H1 (cell line): ENCODE results near the gene GPR161. TPM values are rescaled to one million over a fixed set of nuclear protein-coding genes. Genes with fewer than 3 reads are reported as not detected.

Experiments used
- CTCF ChIA-PET: fragments of 300-600 bp; sonication (Branson Sonifier 250); formaldehyde crosslinking; loops from one replicate; lab custom pipeline; 2021; ENCODE audit not compliant: partially characterized antibody; lab: Charles Lee
- POLR2A ChIA-PET: fragments of 300-600 bp; sonication (Branson Sonifier 250); formaldehyde crosslinking; loops from one replicate; lab custom pipeline; 2021; ENCODE audit warnings: inconsistent platforms; ENCODE audit not compliant: partially characterized antibody; lab: Charles Lee
- DNase-seq, 2 experiments: peaks; one replicate each; pipeline versions ENCODE4 v3.0.0 to v3.0.0-alpha.2; 2010 to 2022; ENCODE audit warnings: low spot score in 2 of 2, low read depth in 1 of 2, mixed read lengths in 1 of 2
- FAIRE-seq: peaks from 2 replicates; lab custom pipeline; 2011; peaks lifted over from hg19 to GRCh38; lab: Jason Lieb, UNC
- H2AFZ ChIP-seq: 2 replicates; pipeline ENCODE4 v1.8.1; 2012; ENCODE audit warnings: low read length, inconsistent platforms
- H2AK5ac ChIP-seq: 2 replicates; pipeline ENCODE4 v1.6.1; 2013; ENCODE audit warnings: low read depth, low read length
- H2BK120ac ChIP-seq: replicated peaks from 2 replicates; pipeline ENCODE3; 2013; ENCODE audit warnings: low read depth, low read length, inconsistent platforms
- H2BK12ac ChIP-seq: 2 replicates; pipeline ENCODE4 v1.6.1; 2013; ENCODE audit warnings: low read depth, low read length
- H2BK15ac ChIP-seq: 2 replicates; pipeline ENCODE4 v1.6.1; 2013; ENCODE audit warnings: low read length
- H2BK20ac ChIP-seq: 2 replicates; pipeline ENCODE4 v1.6.1; 2013; ENCODE audit warnings: low read length
- H2BK5ac ChIP-seq: 2 replicates; pipeline ENCODE4 v1.6.1; 2013; ENCODE audit warnings: low read depth, low read length
- H3K14ac ChIP-seq: 2 replicates; pipeline ENCODE4 v1.6.1; 2013; ENCODE audit warnings: inconsistent platforms; ENCODE audit not compliant: insufficient read length
- H3K18ac ChIP-seq: 2 replicates; pipeline ENCODE4 v1.6.1; 2013; ENCODE audit warnings: low read length; ENCODE audit errors: extremely low read depth
- H3K23ac ChIP-seq: 2 replicates; pipeline ENCODE4 v1.6.1; 2013; ENCODE audit warnings: inconsistent platforms; ENCODE audit not compliant: insufficient read length
- H3K23me2 ChIP-seq: 2 replicates; pipeline ENCODE4 v1.6.1; 2013; ENCODE audit warnings: low read depth, low read length
- H3K27ac ChIP-seq: 2 replicates; pipeline ENCODE4 v1.6.1; 2011; ENCODE audit warnings: low read depth, low read length, inconsistent platforms
- H3K27me3 ChIP-seq, 4 experiments: replicated peaks in 1 of 4; 1 replicate in 1 of 4; 2 replicates in 3 of 4; pipeline versions ENCODE4 v1.6.1 to v1.8.1; 2011 to 2013; ENCODE audit warnings: low read length in 3 of 4, mild to moderate bottlenecking in 3 of 4, inconsistent platforms in 2 of 4, mixed read lengths in 2 of 4, moderate library complexity in 1 of 4; ENCODE audit not compliant: control insufficient read depth in 3 of 4, insufficient read depth in 3 of 4; ENCODE audit errors: extremely low read depth in 1 of 4
- H3K36me3 ChIP-seq, 4 experiments: 2 replicates each; pipeline versions ENCODE4 v1.6.1 to v1.8.1; 2011 to 2013; ENCODE audit warnings: mild to moderate bottlenecking in 4 of 4, low read length in 3 of 4, moderate library complexity in 2 of 4, control low read depth in 1 of 4, inconsistent platforms in 1 of 4; ENCODE audit not compliant: insufficient read depth in 4 of 4, control insufficient read depth in 2 of 4
- H3K4ac ChIP-seq: replicated peaks from 2 replicates; pipeline ENCODE3; 2013; ENCODE audit warnings: low read length, low read depth, mixed read lengths, inconsistent platforms; ENCODE audit not compliant: insufficient read length
- H3K4me1 ChIP-seq, 4 experiments: replicated peaks in 1 of 4; 1 replicate in 1 of 4; 2 replicates in 3 of 4; pipeline versions ENCODE4 v1.6.1 to v1.8.1; 2011 to 2013; ENCODE audit warnings: low read length in 3 of 4, inconsistent platforms in 2 of 4, mixed read lengths in 1 of 4; ENCODE audit not compliant: insufficient read depth in 4 of 4, control insufficient read depth in 3 of 4
- H3K4me2 ChIP-seq, 2 experiments: 2 replicates each; pipeline versions ENCODE4 v1.6.1 to v1.8.1; 2011 to 2013; ENCODE audit warnings: low read depth in 2 of 2, low read length in 2 of 2, control low read depth in 1 of 2, inconsistent platforms in 1 of 2, mild to moderate bottlenecking in 1 of 2; ENCODE audit not compliant: insufficient read depth in 1 of 2
- H3K4me3 ChIP-seq, 4 experiments: fragments of 200-600, 300-600 bp in 1 of 4; sonication (generic), shearing (Covaris generic), sonication (Bioruptor Twin) in 1 of 4; 2 replicates each; pipeline versions ENCODE4 v1.5.1 to v1.8.1; 2011 to 2016; ENCODE audit warnings: low read length in 4 of 4, low read depth in 3 of 4, control low read depth in 2 of 4, inconsistent platforms in 2 of 4, mild to moderate bottlenecking in 2 of 4, mixed read lengths in 1 of 4, moderate library complexity in 1 of 4; ENCODE audit not compliant: insufficient read depth in 2 of 4; ENCODE audit errors: extremely low read depth in 1 of 4
- H3K56ac ChIP-seq: replicated peaks from 2 replicates; pipeline ENCODE3; 2013; ENCODE audit warnings: low read depth, mild to moderate bottlenecking, mixed read lengths, low read length, inconsistent platforms; ENCODE audit not compliant: insufficient read length
- H3K79me1 ChIP-seq: 2 replicates; pipeline ENCODE4 v1.6.1; 2013; ENCODE audit warnings: low read depth, low read length, control low read depth
- H3K79me2 ChIP-seq, 2 experiments: 2 replicates each; pipeline versions ENCODE4 v1.6.1 to v1.8.1; 2012 to 2013; ENCODE audit warnings: low read length in 2 of 2, mild to moderate bottlenecking in 2 of 2, inconsistent platforms in 1 of 2; ENCODE audit not compliant: insufficient read depth in 2 of 2, control insufficient read depth in 1 of 2
- H3K9ac ChIP-seq, 4 experiments: replicated peaks in 1 of 4; 1 replicate in 1 of 4; 2 replicates in 3 of 4; pipeline versions ENCODE4 v1.6.1 to v1.8.1; 2011 to 2013; ENCODE audit warnings: low read depth in 3 of 4, low read length in 3 of 4, control low read depth in 2 of 4, mild to moderate bottlenecking in 2 of 4, moderate library complexity in 2 of 4, inconsistent platforms in 1 of 4; ENCODE audit errors: extremely low read depth in 1 of 4
- H3K9me3 ChIP-seq, 2 experiments: 2 replicates each; pipeline versions ENCODE4 v1.6.1 to v1.8.1; 2012 to 2013; ENCODE audit warnings: mild to moderate bottlenecking in 2 of 2, moderate library complexity in 2 of 2, control low read depth in 1 of 2, inconsistent platforms in 1 of 2, low read depth in 1 of 2, low read length in 1 of 2, mixed read lengths in 1 of 2; ENCODE audit not compliant: insufficient read depth in 2 of 2
- H4K20me1 ChIP-seq, 2 experiments: replicated peaks in 1 of 2; 2 replicates each; pipeline versions ENCODE3 to v1.8.1; 2011 to 2013; ENCODE audit warnings: inconsistent platforms in 2 of 2, low read length in 2 of 2, mild to moderate bottlenecking in 1 of 2; ENCODE audit not compliant: insufficient read depth in 2 of 2, control insufficient read depth in 1 of 2
- H4K5ac ChIP-seq: 2 replicates; pipeline ENCODE4 v1.6.1; 2013; ENCODE audit warnings: low read length, low read depth, mixed read lengths, inconsistent platforms; ENCODE audit not compliant: insufficient read length
- H4K8ac ChIP-seq: 2 replicates; pipeline ENCODE4 v1.8.0; 2013; ENCODE audit warnings: mild to moderate bottlenecking, moderate library complexity, low read length, inconsistent platforms; ENCODE audit not compliant: insufficient read depth; ENCODE audit errors: extremely low read depth
- H4K91ac ChIP-seq: replicated peaks from 2 replicates; pipeline ENCODE3; 2013; ENCODE audit warnings: low read length, mixed read lengths, inconsistent platforms; ENCODE audit not compliant: insufficient read length
- CHD1 ChIP-seq: IDR thresholded peaks from 2 replicates; pipeline ENCODE4 v1.6.1; 2012; ENCODE audit warnings: low read depth, low read length, improper control_type of control experiment
- HDAC2 ChIP-seq, 2 experiments: fragments of 300-600 bp in 1 of 2; sonication (generic) in 1 of 2; IDR thresholded peaks; 2 replicates each; pipeline ENCODE4 v1.6.1; 2011 to 2012; ENCODE audit warnings: low read depth in 2 of 2, low read length in 2 of 2, mild to moderate bottlenecking in 2 of 2, moderate library complexity in 2 of 2, borderline replicate concordance in 1 of 2, inconsistent platforms in 1 of 2
- JUND ChIP-seq: IDR thresholded peaks from 2 replicates; pipeline ENCODE4 v1.6.1; 2011; ENCODE audit warnings: mild to moderate bottlenecking, improper control_type of control experiment, low read length
- KDM1A ChIP-seq: fragments of 200-600, 300-600 bp; sonication (generic); IDR thresholded peaks from 2 replicates; pipeline ENCODE4 v1.7.1; 2016; ENCODE audit warnings: mild to moderate bottlenecking, low read length, borderline replicate concordance
- KDM5A ChIP-seq: fragments of 200-600 bp; IDR thresholded peaks from 2 replicates; pipeline ENCODE4 v1.7.1; 2012; ENCODE audit warnings: mild to moderate bottlenecking, low read length, inconsistent platforms, mixed read lengths
- POU5F1 ChIP-seq: IDR thresholded peaks from 2 replicates; pipeline ENCODE4 v1.6.1; 2011; ENCODE audit warnings: low read depth, mild to moderate bottlenecking, low read length, moderate library complexity
- SRF ChIP-seq: IDR thresholded peaks from 2 replicates; pipeline ENCODE4 v1.6.1; 2011; ENCODE audit warnings: mild to moderate bottlenecking, low read depth, low read length, moderate library complexity
- TCF12 ChIP-seq: IDR thresholded peaks from 2 replicates; pipeline ENCODE4 v1.6.1; 2011; ENCODE audit warnings: low read depth, mild to moderate bottlenecking, low read length
- YY1 ChIP-seq: IDR thresholded peaks from 2 replicates; pipeline ENCODE4 v1.6.1; 2011; ENCODE audit warnings: low read depth, mild to moderate bottlenecking, low read length
- WGBS, 2 experiments: shearing (Covaris generic) in 1 of 2; methylation state at CpG; one replicate each; pipeline versions ENCODE4 v1.1.6 to v1.1.7; 2013 to 2015; ENCODE audit warnings: low lambda C conversion rate in 2 of 2, mixed read lengths in 2 of 2, inconsistent platforms in 1 of 2, low coverage in 1 of 2, missing lambda C conversion rate in 1 of 2; ENCODE audit not compliant: insufficient replicate concordance in 2 of 2, insufficient coverage in 1 of 2, insufficient read length in 1 of 2; ENCODE audit errors: extremely low coverage in 1 of 2, missing lambda C conversion rate in 1 of 2; 5-methylcytosine and 5-hydroxymethylcytosine counted together
- polyA plus RNA-seq, 7 experiments: library from polyadenylated mRNA; depleted of rRNA in 3 of 7; stranded (reverse) in 5 of 7; unstranded in 2 of 7; fragments of >200 nt in 5 of 7; fragments of 200-250 nt in 2 of 7; gene quantifications; 1 replicate in 5 of 7; 2 replicates in 1 of 7; 4 replicates in 1 of 7; pipeline versions ENCODE4 v1.2.1 to v1.2.3, GENCODE V29; 2011 to 2013; ENCODE audit warnings: missing spikeins in 2 of 7, mixed read lengths in 2 of 7
- total RNA-seq: library from RNA; stranded (reverse); fragmentation: NEBNext Ultra II Directional; extraction: Animal tissue kit (Norgen Biotek cat#: 25700); gene quantifications from 2 replicates; pipeline ENCODE4 v1.2.1, GENCODE V29; 2021

Gene GPR161
- total and polyA plus RNA-seq, 2 of the 8 experiments (the other 6 are each of a cell fraction or from before 2014, with no cell fraction given): 13.7 to 16.8 TPM

DNA sequence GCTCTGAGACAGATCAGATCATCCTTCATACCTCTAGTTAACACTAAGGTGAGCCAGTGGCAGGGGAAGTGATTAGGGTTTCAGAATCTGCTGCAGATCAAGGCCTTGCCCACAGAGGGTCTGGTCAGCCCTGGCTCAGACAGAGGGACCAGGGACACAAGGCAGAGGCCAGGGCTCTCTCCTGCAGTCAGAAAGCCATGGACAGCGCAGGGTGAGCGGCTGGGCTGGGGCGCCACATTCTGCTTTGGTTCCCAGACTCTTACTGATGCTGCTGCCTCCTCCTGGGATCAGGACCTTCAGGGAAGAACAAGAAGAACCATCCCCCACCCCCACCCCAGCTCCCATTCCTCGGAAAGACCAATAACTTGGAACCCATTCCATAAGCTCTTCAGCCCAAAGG, 43.1 kb downstream of the GPR161 start:
- Histone ChIP-seq H3K4me2 (no peak overlapping the region), H3K4ac (no peak overlapping the region), H3K27me3 (no peaks in the 10 kb centered on the region), H3K56ac (no peak overlapping the region), H2BK5ac (no peak overlapping the region), H3K27ac (no peak overlapping the region), H3K9ac (no peak overlapping the region), H2BK120ac (no peak overlapping the region), H3K18ac (no peak overlapping the region), H2AFZ (no peak overlapping the region), H3K9me3 (no peaks in the 10 kb centered on the region), H2BK15ac (no peak overlapping the region), H3K4me3 (no peak overlapping the region), H4K8ac (no peak overlapping the region), H3K36me3 (no peaks in the 10 kb centered on the region; a peak in 3 of 8 replicates), H3K4me1 (peaks cover 0 to 3% (median 0%) of the 10 kb centered on the region in 4 experiments; a peak in 1 of 7 replicates), H4K91ac (no peak overlapping the region), H3K79me2 (no peaks in the 10 kb centered on the region), H3K23ac (no peak overlapping the region), H2AK5ac (no peak overlapping the region), H3K79me1 (no peaks in the 10 kb centered on the region; the same call in 1 of the 2 replicates), H2BK12ac (no peak overlapping the region), H3K14ac (no peak overlapping the region), H2BK20ac (no peak overlapping the region), H4K20me1 (peaks cover 0 to 2% of the 10 kb centered on the region in 2 experiments), H3K23me2 (no peaks in the 10 kb centered on the region), H4K5ac (no peak overlapping the region)
- FAIRE-seq (no peak), DNase-seq (no peak)
- no peak for TF ChIP-seq TCF12
- TF ChIP-seq YY1: no peak
- TF ChIP-seq KDM1A: no peak
- TF ChIP-seq POU5F1: no peak
- TF ChIP-seq SRF: no peak
- no peak for TF ChIP-seq KDM5A
- TF ChIP-seq CHD1: no peak
- TF ChIP-seq JUND: no peak
- TF ChIP-seq HDAC2 (IDR thresholded peaks at IDR 0.05; ENCODE audit: borderline replicate concordance in 1 of 2, low read depth in 2 of 2, low read length in 2 of 2): no peak
- 93% methylated on average over 3 of the region's 4 CpGs; no CpG with 5 or more reads in 1 of the 2 experiments for WGBS, 2 experiments
- ChIA-PET CTCF (interaction anchor here (0.6 to 6.1 kb wide), 13 partner anchors 10 to 867 kb away, joined by 3 to 75 read pairs (median 5); no protein-coding TSS in a partner anchor), POLR2A (no interaction called here)
